ENCODE measurements around the gene LENG9.
"Not testable (repeated sequence)": the region's sequence is repeated elsewhere in the genome, so short reads cannot be mapped to it uniquely, and the experiment has no call there.

Gene LENG9

DNA sequence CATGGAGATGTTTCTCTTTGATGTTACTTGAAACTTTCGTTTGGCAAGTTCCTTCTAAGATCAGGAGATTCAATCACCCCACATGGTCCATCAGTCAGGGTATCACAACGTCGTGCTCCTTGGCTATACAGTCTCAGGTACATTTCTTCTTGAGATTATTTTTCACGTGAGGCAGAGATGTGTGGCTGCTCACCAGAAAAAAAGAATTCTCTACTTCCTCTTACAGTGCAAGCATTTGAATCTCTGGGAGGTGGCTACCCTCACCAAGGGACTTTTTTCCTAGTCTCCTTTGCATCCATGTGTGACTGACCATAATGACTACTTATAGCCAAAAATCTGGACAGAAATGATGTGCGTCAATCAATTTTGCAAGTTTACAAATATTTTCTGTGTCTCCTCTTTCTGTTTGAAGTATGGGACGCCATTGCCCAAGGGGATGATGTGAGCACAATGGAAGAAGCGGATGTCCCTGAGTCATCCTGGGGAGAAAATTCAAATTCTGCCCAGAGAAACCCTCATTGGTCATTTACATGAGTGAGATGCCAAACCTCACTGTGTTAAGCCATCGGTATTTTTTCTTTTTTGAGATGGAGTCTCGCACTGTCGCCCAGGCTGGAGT is 30.5 kb upstream of the LENG9 start:
- TF ChIP-seq, protein P1, sequence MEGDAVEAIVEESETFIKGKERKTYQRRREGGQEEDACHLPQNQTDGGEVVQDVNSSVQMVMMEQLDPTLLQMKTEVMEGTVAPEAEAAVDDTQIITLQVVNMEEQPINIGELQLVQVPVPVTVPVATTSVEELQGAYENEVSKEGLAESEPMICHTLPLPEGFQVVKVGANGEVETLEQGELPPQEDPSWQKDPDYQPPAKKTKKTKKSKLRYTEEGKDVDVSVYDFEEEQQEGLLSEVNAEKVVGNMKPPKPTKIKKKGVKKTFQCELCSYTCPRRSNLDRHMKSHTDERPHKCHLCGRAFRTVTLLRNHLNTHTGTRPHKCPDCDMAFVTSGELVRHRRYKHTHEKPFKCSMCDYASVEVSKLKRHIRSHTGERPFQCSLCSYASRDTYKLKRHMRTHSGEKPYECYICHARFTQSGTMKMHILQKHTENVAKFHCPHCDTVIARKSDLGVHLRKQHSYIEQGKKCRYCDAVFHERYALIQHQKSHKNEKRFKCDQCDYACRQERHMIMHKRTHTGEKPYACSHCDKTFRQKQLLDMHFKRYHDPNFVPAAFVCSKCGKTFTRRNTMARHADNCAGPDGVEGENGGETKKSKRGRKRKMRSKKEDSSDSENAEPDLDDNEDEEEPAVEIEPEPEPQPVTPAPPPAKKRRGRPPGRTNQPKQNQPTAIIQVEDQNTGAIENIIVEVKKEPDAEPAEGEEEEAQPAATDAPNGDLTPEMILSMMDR (IDR thresholded peaks at IDR 0.05; ENCODE audit: low read length, missing control alignments): no peak
- DNase-seq (ENCODE audit: low read depth): no peak
- no peak overlapping the region for H3K4me3 ChIP-seq (replicated peaks; ENCODE audit: low read depth, low read length)

DNA sequence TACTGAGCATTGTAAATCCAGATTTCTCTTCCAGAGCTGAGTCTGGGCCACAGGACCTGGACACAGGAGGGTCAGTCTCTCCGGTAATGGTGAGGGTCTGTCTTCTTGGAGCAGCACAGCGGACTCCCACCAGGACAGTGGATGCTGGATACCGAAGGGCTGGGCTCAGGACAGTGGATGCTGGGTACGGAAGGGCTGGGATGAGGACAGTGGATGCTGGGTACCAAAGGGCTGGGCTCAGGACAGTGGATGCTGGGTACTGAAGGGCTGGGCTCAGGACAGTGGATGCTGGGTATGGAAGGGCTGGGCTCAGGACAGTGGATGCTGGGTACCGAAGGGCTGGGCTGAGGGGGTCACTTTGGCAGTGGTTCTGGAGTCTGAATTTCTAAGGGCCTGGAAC is 29.5 kb upstream of the LENG9 start:
- not testable (repeated sequence) for DNase-seq (ENCODE audit: low read depth); H3K4me3 ChIP-seq (replicated peaks; ENCODE audit: low read depth, low read length)

DNA sequence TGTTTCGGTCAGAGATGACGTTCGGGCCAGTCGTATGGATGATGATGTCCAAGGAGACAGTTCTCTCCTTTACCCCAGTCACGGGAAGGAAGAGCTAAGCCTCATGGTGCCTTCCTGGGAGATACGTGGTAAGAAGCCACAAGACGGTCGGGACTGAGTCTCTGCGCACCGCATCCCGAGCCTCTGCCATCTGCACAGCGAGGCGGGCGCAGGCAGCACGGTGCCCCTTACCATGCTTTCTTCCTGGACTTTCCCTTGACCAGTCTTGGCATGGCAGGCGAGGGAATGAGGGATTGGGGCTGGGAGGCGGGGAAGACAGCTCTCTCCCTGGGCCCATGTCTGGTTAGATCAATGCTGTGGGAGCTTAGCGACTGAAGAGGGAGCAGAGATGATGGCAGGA is 29.0 kb upstream of the LENG9 start:
- no peak overlapping the region for H3K4me3 ChIP-seq (replicated peaks; ENCODE audit: low read depth, low read length)
- TF ChIP-seq, protein P1 (IDR thresholded peaks at IDR 0.05; ENCODE audit: low read length, missing control alignments): no peak
- DNase-seq (ENCODE audit: low read depth): no peak

DNA sequence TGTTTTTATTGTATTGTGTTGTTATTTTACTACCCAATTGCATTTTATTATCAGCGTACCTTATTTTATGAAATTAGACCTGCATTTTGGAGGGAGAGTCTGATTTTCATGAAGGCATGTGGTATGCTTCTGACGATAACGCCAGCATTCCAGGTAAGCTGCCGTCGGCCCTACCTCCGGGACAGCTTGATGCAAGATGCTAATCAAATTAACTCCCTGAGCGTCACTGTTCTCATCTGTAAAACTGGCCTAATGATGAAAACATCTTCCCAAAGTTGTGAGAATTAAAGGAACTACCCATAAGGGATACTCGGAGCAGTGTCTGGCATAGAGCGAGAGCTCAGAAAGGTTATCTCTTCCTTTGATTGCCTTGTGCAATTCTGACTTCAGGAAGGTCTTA is 26.2 kb upstream of the LENG9 start:
- DNase-seq (ENCODE audit: low read depth): no peak
- no peak overlapping the region for H3K4me3 ChIP-seq (replicated peaks; ENCODE audit: low read depth, low read length)
- TF ChIP-seq, protein P1 (IDR thresholded peaks at IDR 0.05; ENCODE audit: low read length, missing control alignments): no peak

DNA sequence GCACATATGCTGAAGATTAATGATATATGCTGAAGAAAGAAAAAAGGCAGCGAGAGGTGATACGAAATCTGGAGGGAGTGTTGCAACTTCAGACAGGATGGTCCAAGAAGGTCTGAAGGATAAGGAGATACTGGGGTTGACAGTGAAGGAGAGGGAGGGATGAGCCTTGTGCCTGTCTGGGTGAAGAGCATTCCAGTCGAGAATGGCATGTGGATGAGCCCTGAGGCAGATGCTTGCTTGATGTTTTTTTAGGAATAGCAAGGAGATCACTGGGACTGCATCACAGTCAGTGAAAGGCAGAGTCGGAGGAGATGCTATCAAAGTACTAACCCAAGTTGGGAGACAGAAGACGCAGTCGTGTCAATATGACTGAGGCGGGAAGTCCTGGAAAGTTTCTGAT is 25.8 kb upstream of the LENG9 start:
- DNase-seq (ENCODE audit: low read depth): no peak
- TF ChIP-seq, protein P1 (IDR thresholded peaks at IDR 0.05; ENCODE audit: low read length, missing control alignments): no peak
- H3K4me3 ChIP-seq (replicated peaks; ENCODE audit: low read depth, low read length): no peak overlapping the region

DNA sequence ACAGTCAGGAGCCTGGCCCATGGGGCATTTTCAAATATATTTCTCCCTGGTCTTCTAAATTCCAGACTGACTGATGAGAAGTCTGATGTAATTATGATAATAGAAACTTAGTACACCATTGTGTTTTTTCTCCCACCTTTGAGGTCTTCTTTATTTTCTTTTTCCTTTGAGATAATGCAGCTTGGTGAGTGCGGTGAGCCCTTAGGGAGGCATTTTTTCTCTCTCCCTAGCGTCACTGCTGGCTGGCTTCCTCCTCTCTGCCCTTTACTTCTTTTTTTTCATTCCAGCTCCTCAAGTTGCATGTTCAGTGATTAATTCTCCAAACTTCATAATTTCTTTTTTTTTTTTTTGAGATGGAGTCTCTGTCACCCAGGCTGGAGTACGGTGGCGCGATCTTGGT is 22.3 kb upstream of the LENG9 start:
- no peak for DNase-seq (ENCODE audit: low read depth)
- TF ChIP-seq, protein P1 (IDR thresholded peaks at IDR 0.05; ENCODE audit: low read length, missing control alignments): no peak

DNA sequence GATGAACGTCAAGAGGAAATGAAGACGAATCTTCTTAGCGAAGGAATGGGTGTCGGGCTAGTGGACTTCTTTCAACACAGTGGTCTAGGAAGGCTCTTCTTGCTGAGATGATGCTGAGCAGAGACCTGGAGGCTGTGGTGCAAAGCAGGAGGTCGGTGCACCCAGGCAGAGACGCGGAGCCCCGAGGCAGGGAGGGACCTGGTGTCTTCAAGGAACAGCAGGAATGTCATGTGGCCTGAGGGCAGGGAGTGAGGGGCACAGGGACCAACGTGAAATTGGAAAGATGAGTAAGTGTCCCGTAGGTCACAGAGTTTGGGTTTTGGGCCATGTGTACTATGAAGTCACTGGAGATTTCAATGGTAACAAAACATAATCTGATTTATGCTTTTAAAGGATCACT is 20.9 kb upstream of the LENG9 start:
- no peak overlapping the region for H3K4me3 ChIP-seq (replicated peaks; ENCODE audit: low read depth, low read length)
- no peak for DNase-seq (ENCODE audit: low read depth)
- TF ChIP-seq, protein P1 (IDR thresholded peaks at IDR 0.05; ENCODE audit: low read length, missing control alignments): no peak

More for the DNA sequence above, 22.3 kb upstream of the LENG9 start:
- H3K4me3 ChIP-seq (replicated peaks; ENCODE audit: low read depth, low read length): no peak overlapping the region

Data from fibroblast of pulmonary artery (primary cell).